Thoracic aorta (tissue), 2 donors: Measurements from ENCODE around the gene NEK4. TPM values are rescaled to one million over a fixed set of nuclear protein-coding genes. Genes with fewer than 3 reads are reported as not detected.

Source experiments
- ATAC-seq: fragments of 150-250 bp; one replicate; pipeline ENCODE4 v1.8.0; 2017; ENCODE audit warnings: low read depth; ENCODE audit not compliant: insufficient number of reproducible peaks, low FRiP score
- DNase-seq: peaks from one replicate; pipeline ENCODE4 v3.0.0-alpha.2; 2020; ENCODE audit warnings: low spot score
- H3K27ac ChIP-seq, 2 donors: fragments of 200-600 bp; sonication (generic); 1 replicate in 1 of 2; 2 replicates in 1 of 2; pipeline ENCODE4 v1.5.1; 2016; ENCODE audit warnings: mild to moderate bottlenecking in 2 of 2, moderate library complexity in 2 of 2
- H3K27me3 ChIP-seq: fragments of 200-600 bp; sonication (generic); replicated peaks from 2 replicates; pipeline ENCODE4 v1.6.0; 2016; ENCODE audit warnings: mild to moderate bottlenecking; ENCODE audit not compliant: insufficient read depth
- H3K36me3 ChIP-seq: fragments of 200-600 bp; sonication (generic); one replicate; pipeline ENCODE4 v1.5.1; 2016
- H3K4me1 ChIP-seq, 2 donors: fragments of 200-600 bp; sonication (generic); 1 replicate in 1 of 2; 2 replicates in 1 of 2; pipeline versions ENCODE4 v1.5.1 to v1.6.0; 2016; ENCODE audit warnings: low read depth in 2 of 2, mild to moderate bottlenecking in 1 of 2; ENCODE audit not compliant: control insufficient read depth in 1 of 2
- H3K4me3 ChIP-seq: fragments of 200-600 bp; sonication (generic); 2 replicates; pipeline ENCODE4 v1.5.1; 2016; ENCODE audit warnings: mild to moderate bottlenecking
- H3K9me3 ChIP-seq: fragments of 200-600 bp; sonication (generic); 2 replicates; pipeline ENCODE4 v1.5.1; 2016
- CTCF ChIP-seq: fragments of 200-600 bp; sonication (generic); IDR thresholded peaks from one replicate; pipeline ENCODE4 v1.5.1; 2019; ENCODE audit warnings: antibody characterized with exemption
- total RNA-seq, 2 donors: library from RNA; depleted of rRNA; stranded (reverse); fragments of >200 nt; gene quantifications; one replicate each; pipeline versions ENCODE4 v1.1.0 to v1.2.3, GENCODE V29; 2016

The NEK4 gene
- total RNA-seq, 2 donors from 2014 or later, result 17.5 to 24.4 TPM

- TF ChIP-seq CTCF, result no peak
- Histone ChIP-seq H3K9me3 (no peaks in the 10 kb centered on the region), H3K36me3 (peaks cover 10% of the 10 kb centered on the region), H3K4me1 (peaks cover 5 to 22% of the 10 kb centered on the region in 2 donors), H3K27me3 (no peaks in the 10 kb centered on the region), H3K4me3 (no peak overlapping the region), H3K27ac (peak overlapping the region; percentile 60 to 65)
- DNase-seq (no peak), ATAC-seq (no peak)
These were observed 99.1 kb downstream of the NEK4 start for GRCh38 chr3:52671676-52672075.

GRCh38 chr3:52670621-52671521, 99.9 kb downstream of the NEK4 start:
- Histone ChIP-seq H3K27ac (peak overlapping the region; percentile 60 to 71), H3K4me1 (peaks cover 5 to 22% of the 10 kb centered on the region in 2 donors), H3K36me3 (peaks cover 7% of the 10 kb centered on the region), H3K4me3 (no peak overlapping the region), H3K9me3 (no peaks in the 10 kb centered on the region), H3K27me3 (no peaks in the 10 kb centered on the region)
- ATAC-seq (peak; percentile 94), DNase-seq (peak; percentile 7)
- no peak for TF ChIP-seq CTCF

GRCh38 chr3:52663098-52663497, 107.6 kb downstream of the NEK4 start:
- TF ChIP-seq CTCF, result no peak
- Histone ChIP-seq H3K27me3 (no peaks in the 10 kb centered on the region), H3K4me1 (no peaks in the 10 kb centered on the region), H3K36me3 (peaks cover 35% of the 10 kb centered on the region), H3K27ac (no peak overlapping the region), H3K9me3 (no peaks in the 10 kb centered on the region), H3K4me3 (no peak overlapping the region)
- ATAC-seq (no peak), DNase-seq (no peak)

GRCh38 chr3:52660046-52660445, 110.7 kb downstream of the NEK4 start:
- H3K27me3 ChIP-seq, result no peaks in the 10 kb centered on the region
- H3K9me3 ChIP-seq, result no peaks in the 10 kb centered on the region
- H3K27ac ChIP-seq, result no peak overlapping the region
- ATAC-seq (no peak), DNase-seq (no peak)
- no peak for TF ChIP-seq CTCF
- H3K4me1 ChIP-seq, result no peaks in the 10 kb centered on the region
- H3K4me3 ChIP-seq, result no peak overlapping the region
- peaks cover 47% of the 10 kb centered on the region for H3K36me3 ChIP-seq

Other genes with a start within 250 kb of the NEK4 start
- 10 to 100 TPM; 47.6 to 83.4 TPM for gene NT5DC2, start 237.1 kb downstream of the NEK4 start, total RNA-seq
- gene UQCC5, start 234.3 kb downstream of the NEK4 start, total RNA-seq, result 1 to 10 TPM in 1 of 2 donors, under 1 TPM in 1; 0.95 to 8.7 TPM
- gene PBRM1, start 85.0 kb downstream of the NEK4 start, total RNA-seq, result 10 to 100 TPM; 84.5 to 87.2 TPM
- 100 to 1,000 TPM in 1 of 2 donors, 10 to 100 TPM in 1; 38.2 to 136 TPM for gene GNL3, start 84.9 kb downstream of the NEK4 start, total RNA-seq
- 10 to 100 TPM; 54.4 to 64.6 TPM for gene GLT8D1, start 65.1 kb downstream of the NEK4 start, total RNA-seq
- gene SPCS1, start 64.8 kb downstream of the NEK4 start, total RNA-seq, result 100 to 1,000 TPM in 1 of 2 donors, 10 to 100 TPM in 1; 99.9 to 133 TPM
- not detected for gene ITIH1, start 6.7 kb upstream of the NEK4 start, total RNA-seq
- 10 to 100 TPM in 1 of 2 donors, 1 to 10 TPM in 1; 2.6 to 14.2 TPM for gene ITIH3, start 23.9 kb upstream of the NEK4 start, total RNA-seq
- 10 to 100 TPM; 50.6 to 51.4 TPM for gene ITIH4, start 59.7 kb upstream of the NEK4 start, total RNA-seq
- 10 to 100 TPM; 21.0 to 33.8 TPM for gene MUSTN1, start 64.1 kb upstream of the NEK4 start, total RNA-seq
- 10 to 100 TPM; 45.2 to 75.1 TPM for gene STIMATE, start 126.6 kb upstream of the NEK4 start, total RNA-seq